ENCODE results near the gene PALMD. TPM values are rescaled to one million over a fixed set of nuclear protein-coding genes. Genes with fewer than 3 reads are reported as not detected.

PALMD gene
- total RNA-seq, 2 experiments from 2014 or later, result not detected

GRCh38 chr1:99682291-99682751 lies 36.4 kb downstream of the PALMD start:
- Mint-ChIP-seq H3K27ac (no peak overlapping the region), H3K36me3 (ENCODE audit: low read depth) (no peaks in the 10 kb centered on the region), H3K27me3 (no peaks in the 10 kb centered on the region), H3K4me1 (ENCODE audit: low read depth) (no peaks in the 10 kb centered on the region), H3K4me3 (no peak overlapping the region), H3K9me3 (no peaks in the 10 kb centered on the region)
- Histone ChIP-seq H3K9me3 (ENCODE audit: control insufficient read depth in 1 of 2, insufficient read depth in 1 of 2, low read length in 2 of 2) (no peaks in the 10 kb centered on the region), H3K4me1 (ENCODE audit: insufficient read depth, low read length) (no peaks in the 10 kb centered on the region), H3K27me3 (ENCODE audit: control insufficient read depth in 1 of 2, insufficient read depth in 2 of 2, low read length in 2 of 2) (no peaks in the 10 kb centered on the region), H3K36me3 (ENCODE audit: insufficient read depth, low read length) (no peaks in the 10 kb centered on the region), H3K27ac (ENCODE audit: low read depth in 1 of 2, low read length in 2 of 2) (no peak overlapping the region), H3K4me3 (ENCODE audit: low read length) (no peak overlapping the region)
- no peak for TF ChIP-seq CTCF (IDR thresholded peaks at IDR 0.05)
- ATAC-seq (ENCODE audit: poor library complexity) (no peak), DNase-seq (no peak)
- POLR2A ChIA-PET, result no interaction called here
- intact Hi-C loops (cut with DNase I, micrococcal nuclease), result no loop called here
- CTCF ChIA-PET, result no interaction called here

- no peak overlapping the region for H3K4me3 Mint-ChIP-seq
- peak; percentile 36 for TF ChIP-seq CTCF (IDR thresholded peaks at IDR 0.05)
- Histone ChIP-seq H3K27me3 (ENCODE audit: control insufficient read depth in 1 of 2, insufficient read depth in 2 of 2, low read length in 2 of 2) (no peaks in the 10 kb centered on the region), H3K4me3 (ENCODE audit: low read length) (no peak overlapping the region), H3K27ac (ENCODE audit: low read depth in 1 of 2, low read length in 2 of 2) (no peak overlapping the region), H3K36me3 (ENCODE audit: insufficient read depth, low read length) (no peaks in the 10 kb centered on the region), H3K9me3 (ENCODE audit: control insufficient read depth in 1 of 2, insufficient read depth in 1 of 2, low read length in 2 of 2) (no peaks in the 10 kb centered on the region), H3K4me1 (ENCODE audit: insufficient read depth, low read length) (no peaks in the 10 kb centered on the region)
- H3K9me3 Mint-ChIP-seq, result no peaks in the 10 kb centered on the region
- peaks cover 8% of the 10 kb centered on the region for H3K27me3 Mint-ChIP-seq
- ATAC-seq (ENCODE audit: poor library complexity) (no peak), DNase-seq (peak in 10 of 14 experiments; percentile 3 to 53 (median 8))
- intact Hi-C loops (cut with DNase I, micrococcal nuclease), result no loop called here
- no peaks in the 10 kb centered on the region for H3K36me3 Mint-ChIP-seq (ENCODE audit: low read depth)
- POLR2A ChIA-PET, result no interaction called here
- H3K27ac Mint-ChIP-seq, result no peak overlapping the region
- no peaks in the 10 kb centered on the region for H3K4me1 Mint-ChIP-seq (ENCODE audit: low read depth)
- CTCF ChIA-PET, result interaction anchor here (1.3 kb wide), 1 partner anchor 891 kb away, joined by 3 read pairs; no protein-coding TSS in a partner anchor
Observed at GRCh38 chr1:99685516-99686180, 39.7 kb downstream of the PALMD start.

- POLR2A ChIA-PET, result no interaction called here
- TF ChIP-seq CTCF (IDR thresholded peaks at IDR 0.05), result no peak
Observed at GRCh38 chr1:99691175-99691574, 45.3 kb downstream of the PALMD start.

More at GRCh38 chr1:99691175-99691574, 45.3 kb downstream of the PALMD start:
- Histone ChIP-seq H3K36me3 (ENCODE audit: insufficient read depth, low read length) (no peaks in the 10 kb centered on the region), H3K27ac (ENCODE audit: low read depth in 1 of 2, low read length in 2 of 2) (no peak overlapping the region), H3K9me3 (ENCODE audit: control insufficient read depth in 1 of 2, insufficient read depth in 1 of 2, low read length in 2 of 2) (no peaks in the 10 kb centered on the region), H3K27me3 (ENCODE audit: control insufficient read depth in 1 of 2, insufficient read depth in 2 of 2, low read length in 2 of 2) (peaks cover 8 to 20% of the 10 kb centered on the region in 2 experiments), H3K4me1 (ENCODE audit: insufficient read depth, low read length) (no peaks in the 10 kb centered on the region), H3K4me3 (ENCODE audit: low read length) (no peak overlapping the region)
- Mint-ChIP-seq H3K4me3 (no peak overlapping the region), H3K36me3 (ENCODE audit: low read depth) (no peaks in the 10 kb centered on the region), H3K27ac (no peak overlapping the region), H3K27me3 (peaks cover 45% of the 10 kb centered on the region), H3K4me1 (ENCODE audit: low read depth) (no peaks in the 10 kb centered on the region), H3K9me3 (no peaks in the 10 kb centered on the region)
- ATAC-seq (ENCODE audit: poor library complexity), result no peak
- intact Hi-C loops (cut with DNase I, micrococcal nuclease), result no loop called here
- CTCF ChIA-PET, result no interaction called here
- DNase-seq, result no peak

All from CD4-positive, alpha-beta T cell (primary cell).